Embryonic facial prominence (tissue), 1 donor: ENCODE measurements around the gene GALNT9.
"Not testable (repeated sequence)": the region's sequence is repeated elsewhere in the genome, so short reads cannot be mapped to it uniquely, and the experiment has no call there.

Source experiments
- DNase-seq: peaks from one replicate; pipeline ENCODE4 v3.0.0-alpha.2; 2016; ENCODE audit errors: extremely low spot score

GALNT9 gene

DNA sequence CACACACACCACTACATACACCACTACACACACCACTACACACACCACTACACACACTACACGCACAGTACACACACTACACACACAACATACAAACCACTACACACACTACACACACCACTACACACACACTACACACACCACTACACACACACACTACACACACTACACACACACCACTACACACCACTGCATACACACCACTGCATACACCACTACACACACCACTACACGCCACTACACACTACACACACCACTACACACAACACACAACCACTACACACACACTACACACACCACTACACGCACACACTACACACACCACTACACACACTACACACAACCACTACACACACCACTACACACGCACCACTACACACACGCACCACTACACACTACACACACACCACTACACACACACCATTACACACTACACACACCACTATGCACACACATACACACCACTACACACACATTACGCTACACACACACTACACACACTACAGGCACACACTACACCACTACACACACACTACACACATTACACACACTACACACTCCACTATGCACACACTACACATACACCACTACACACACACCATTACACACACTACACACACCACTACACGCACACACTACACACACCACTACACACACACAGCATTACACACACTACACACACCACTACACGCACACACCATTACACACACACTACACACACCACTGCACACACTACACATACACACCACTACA lies 172.6 kb downstream of the GALNT9 start:
- DNase-seq, result no peak

DNA sequence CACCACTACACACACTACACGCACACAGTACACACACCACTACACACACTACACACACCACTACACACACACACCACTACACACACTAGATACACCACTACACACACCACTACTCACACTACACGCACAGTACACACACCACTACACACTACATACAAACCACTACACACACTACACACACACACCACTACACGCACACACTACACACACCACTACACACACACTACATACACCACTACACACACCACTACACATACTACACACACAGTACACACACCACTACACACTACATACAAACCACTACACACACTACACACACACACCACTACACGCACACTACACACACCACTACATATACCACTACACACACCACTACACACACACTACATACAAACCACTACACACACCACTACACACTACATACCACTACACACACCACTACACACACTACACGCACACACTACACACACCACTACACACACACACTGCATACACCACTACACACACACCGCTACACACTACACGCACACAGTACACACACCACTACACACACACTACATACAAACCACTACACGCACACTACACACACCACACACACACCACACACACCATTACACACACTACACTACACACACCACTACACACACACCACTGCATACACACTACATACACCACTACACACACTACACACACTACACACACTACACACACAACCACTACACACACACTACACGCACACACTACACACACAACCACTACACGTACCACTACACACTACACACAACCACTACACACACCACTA lies 173.4 kb downstream of the GALNT9 start:
- no peak for DNase-seq

DNA sequence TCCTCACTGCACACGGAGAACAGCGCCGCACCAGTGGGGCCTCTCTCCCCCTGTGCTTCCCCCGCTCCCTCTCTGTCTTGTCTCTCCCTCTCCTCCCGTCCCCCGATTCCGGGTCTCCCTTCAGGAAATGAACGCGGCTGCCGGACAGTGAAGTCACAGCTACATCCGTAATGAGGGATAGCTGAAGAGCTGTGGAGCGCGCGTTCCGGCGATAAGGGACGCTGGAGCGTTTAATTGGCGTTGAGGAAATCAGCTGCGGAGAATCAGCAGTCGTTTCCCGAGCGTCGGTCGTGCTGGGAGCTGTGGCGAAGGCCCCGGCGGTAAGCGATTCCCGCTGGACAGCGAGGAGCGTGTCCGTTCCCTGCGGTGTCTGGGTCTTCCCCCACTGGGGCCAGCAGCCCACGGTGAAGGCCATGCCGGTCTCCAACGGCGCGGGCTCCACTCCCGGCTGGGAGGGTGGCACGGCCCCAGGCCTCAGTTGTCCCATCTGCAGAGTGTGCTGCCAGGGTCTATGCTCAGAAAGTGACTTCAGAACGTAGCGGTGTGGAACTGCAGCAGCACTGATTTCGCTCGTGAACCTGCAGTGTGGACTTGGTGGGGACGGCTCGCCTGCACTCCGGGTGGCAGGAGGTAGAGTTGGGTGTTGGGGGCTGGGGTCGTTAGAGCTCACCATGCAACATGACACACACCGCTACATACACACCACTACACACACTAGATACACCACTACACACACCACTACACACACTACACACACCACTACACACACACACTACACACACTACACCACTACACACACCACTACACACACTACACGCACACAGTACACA lies 174.2 kb downstream of the GALNT9 start:
- no peak for DNase-seq

DNA sequence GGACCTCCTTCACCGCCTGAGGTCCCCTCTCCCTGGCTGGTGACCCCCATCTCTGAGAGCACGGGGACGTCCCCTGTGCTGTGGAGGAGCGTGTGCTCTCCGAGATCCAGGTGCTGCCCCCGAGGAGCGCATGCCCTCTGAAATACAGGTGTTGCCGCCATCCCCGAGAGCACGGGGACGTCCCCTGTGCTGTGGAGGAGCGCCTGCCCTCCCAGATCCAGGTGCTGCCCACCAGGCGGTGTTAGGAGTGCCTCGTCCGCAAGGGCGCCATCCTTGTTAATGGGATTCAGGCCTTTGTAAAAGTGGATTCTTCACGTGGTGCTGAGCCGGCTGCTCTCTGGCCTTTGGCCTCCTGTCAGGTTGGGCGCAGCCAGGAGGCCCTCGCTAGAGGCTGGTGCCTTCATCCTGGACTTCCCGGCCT lies 175.0 kb downstream of the GALNT9 start:
- no peak for DNase-seq

DNA sequence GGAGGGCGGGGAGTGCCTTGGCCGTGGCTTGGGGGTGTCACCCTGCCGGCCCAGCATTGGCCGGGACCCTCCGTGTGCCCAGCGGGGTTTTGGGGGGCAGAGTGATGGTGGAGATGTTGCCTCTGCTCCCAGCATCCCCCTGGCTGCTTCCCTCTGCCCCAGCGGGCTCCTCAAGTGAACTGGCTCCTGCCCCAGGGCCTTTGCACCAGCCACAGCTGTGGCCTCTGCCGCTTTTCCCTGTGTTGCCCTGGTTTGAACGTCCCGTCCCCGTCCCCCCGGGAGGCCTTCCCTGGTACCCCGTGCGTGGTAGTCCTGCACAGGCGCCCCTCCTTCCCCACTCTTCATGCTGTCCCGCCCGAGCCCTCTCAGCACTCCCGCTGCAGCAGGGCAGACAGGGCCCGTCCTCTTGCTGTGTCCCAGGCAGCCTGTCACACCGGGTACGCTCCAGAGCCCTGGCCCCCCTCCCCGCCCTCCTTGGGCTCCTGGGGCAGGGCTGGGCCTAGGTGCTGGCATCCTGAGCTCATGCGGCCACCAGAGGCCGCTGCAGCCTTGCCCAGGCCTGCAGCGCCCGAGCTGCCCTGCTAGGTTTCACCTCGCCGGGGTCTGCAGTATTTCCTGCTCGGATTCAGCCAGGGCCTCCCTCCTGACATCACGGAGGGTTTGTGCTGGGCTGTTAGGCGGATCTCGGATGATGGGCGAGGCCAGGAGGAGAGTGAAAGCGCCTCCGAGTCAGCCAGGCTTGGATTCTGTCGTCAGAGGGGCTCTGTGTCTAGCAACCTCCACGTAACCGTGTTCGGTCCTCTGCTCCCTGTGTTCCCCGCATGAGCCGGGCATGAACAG lies 175.7 kb downstream of the GALNT9 start:
- peak; percentile 42 for DNase-seq

DNA sequence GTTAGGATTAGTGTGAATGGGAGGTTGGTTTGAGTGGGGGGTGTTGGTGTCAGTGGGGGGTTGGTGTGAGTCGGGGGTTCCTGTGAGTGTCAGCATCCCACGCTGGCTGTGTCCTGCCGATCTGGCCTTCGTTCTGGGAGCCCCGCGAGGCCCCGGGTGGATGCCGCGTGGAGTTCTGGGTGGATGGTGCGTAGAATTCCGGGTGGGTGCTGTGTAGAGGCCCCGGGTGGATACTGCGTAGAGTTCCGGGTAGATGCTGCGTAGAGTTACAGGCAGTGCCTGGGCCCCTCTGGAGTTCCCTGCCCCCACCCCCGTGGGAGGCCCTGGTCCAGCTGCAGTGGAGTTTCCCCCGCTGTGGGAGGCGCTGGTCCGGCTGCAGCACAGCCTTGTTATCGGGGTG lies 176.4 kb downstream of the GALNT9 start:
- DNase-seq, result no peak

DNA sequence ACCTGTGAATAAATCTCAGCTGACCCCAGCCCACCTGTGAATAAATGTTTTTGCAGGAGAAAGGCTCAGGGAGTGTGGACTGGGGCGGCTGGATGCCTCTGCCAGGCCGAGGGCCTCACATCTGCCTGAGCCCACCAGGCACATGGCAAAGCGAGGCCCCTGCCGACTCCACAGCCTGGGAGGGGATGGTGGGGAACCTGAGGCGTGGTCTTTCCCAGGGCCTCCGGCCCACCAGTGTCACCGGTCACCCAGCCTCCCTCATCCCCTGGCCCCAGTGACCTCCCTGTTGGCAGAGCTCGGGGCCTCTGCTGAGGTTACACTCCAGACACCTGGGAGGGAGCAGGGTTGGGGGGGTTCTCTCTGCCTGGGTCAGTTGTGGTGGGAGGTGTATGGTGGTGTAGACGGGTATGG lies 177.0 kb downstream of the GALNT9 start:
- no peak for DNase-seq

DNA sequence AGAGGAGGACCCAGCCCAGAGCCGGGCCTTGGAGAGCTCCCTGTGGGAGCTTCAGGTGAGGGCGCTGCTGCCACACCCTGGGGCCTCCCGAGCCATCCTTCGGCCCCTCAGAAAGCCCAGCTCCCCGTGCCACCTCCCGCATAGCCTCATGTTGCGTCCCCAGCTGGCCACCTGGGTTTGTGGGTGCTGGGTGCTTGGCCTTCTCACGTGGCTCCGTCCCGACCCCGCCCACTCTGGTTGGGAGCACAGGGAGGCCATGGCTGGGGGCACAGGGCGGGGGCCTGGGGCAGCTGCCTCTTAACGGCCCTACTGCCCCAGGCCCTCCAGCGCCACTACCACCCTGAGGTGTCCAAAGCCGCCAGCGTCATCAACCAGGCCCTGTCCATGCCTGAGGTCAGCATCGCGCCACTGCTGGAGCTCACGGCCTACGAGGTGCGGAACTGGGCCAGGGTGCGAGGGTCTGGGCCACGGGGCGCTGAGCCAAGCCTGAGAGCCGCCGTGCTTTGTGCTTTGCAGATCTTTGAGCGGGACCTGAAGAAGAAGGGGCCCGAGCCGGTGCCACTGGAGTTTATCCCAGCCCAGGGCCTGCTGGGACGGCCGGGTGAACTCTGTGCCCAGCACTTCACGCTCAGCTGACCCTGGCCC lies 177.5 kb downstream of the GALNT9 start:
- no peak for DNase-seq

DNA sequence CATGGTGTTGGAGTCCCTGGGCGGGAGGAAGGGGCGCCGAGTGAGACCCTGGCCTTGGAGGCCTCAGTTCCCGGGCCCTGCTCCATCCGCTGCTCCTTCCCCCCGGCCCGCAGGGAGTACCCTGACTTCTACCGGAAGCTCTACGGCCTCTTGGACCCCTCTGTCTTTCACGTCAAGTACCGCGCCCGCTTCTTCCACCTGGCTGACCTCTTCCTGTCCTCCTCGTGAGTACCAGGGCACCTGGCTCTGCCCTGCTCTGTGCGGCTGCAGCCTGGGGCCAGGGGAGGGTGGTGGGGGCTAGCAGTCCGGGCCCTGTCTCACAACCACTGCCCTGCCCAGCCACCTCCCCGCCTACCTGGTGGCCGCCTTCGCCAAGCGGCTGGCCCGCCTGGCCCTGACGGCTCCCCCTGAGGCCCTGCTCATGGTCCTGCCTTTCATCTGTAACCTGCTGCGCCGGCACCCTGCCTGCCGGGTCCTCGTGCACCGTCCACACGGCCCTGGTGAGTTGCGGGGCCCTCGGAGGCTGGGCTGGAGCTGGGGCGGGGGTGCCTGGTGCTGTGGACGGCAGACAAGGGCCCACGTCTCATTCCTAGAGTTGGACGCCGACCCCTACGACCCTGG lies 178.1 kb downstream of the GALNT9 start:
- no peak for DNase-seq

DNA sequence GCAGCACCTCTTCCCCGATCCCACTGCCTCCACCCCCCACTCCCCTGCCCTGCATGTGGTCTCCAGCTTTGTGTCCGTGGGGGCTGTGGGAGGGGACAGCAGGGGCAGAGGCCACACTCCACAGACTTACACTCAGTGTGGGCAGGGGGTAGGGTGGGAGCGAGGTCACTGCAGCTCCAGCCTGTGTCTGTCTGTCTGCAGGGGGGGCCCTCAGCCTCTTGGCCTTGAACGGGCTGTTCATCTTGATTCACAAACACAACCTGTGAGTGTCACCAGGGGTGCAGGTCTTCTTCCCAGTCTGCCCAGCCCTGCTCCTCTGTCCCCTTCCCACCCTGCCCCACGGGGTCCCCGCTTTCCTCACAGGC lies 178.6 kb downstream of the GALNT9 start:
- DNase-seq, result no peak

DNA sequence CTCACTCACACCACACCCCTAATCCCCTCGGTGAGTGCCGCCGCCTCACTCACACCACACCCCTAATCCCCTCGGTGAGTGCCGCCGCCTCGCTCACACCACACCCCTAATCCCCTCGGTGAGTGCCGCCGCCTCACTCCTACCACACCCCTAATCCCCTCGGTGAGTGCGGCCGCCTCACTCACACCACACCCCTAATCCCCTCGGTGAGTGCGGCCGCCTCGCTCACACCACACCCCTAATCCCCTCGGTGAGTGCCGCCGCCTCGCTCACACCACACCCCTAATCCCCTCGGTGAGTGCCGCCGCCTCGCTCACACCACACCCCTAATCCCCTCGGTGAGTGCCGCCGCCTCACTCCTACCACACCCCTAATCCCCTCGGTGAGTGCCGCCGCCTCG lies 179.9 kb downstream of the GALNT9 start:
- DNase-seq, result not testable (repeated sequence)

DNA sequence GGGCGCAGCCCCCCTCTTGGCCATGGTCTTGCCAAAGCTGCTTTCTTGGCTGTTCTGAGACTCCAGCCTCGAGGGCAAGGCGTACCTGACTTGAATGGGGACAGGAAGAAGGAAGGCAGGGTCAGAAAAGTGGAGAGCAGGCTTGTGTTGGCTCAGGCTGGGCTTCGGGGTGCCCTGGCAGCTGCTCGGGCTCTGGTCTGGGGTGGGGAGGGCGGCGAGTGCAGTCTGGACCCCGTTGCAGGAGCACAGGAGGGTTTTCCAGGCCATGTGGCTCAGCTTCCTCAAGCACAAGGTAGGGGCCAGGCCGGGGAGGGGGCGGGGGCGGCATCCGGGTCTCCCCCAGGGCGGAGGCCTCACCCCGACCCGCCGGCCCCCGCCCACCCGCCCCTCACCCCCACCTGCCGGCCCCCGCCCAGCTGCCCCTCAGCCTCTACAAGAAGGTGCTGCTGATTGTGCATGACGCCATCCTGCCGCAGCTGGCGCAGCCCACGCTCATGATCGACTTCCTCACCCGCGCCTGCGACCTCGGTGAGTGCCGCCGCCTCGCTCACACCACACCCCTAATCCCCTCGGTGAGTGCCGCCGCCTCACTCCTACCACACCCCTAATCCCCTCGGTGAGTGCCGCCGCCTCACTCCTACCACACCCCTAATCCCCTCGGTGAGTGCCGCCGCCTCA lies 180.9 kb downstream of the GALNT9 start:
- DNase-seq, result no peak

DNA sequence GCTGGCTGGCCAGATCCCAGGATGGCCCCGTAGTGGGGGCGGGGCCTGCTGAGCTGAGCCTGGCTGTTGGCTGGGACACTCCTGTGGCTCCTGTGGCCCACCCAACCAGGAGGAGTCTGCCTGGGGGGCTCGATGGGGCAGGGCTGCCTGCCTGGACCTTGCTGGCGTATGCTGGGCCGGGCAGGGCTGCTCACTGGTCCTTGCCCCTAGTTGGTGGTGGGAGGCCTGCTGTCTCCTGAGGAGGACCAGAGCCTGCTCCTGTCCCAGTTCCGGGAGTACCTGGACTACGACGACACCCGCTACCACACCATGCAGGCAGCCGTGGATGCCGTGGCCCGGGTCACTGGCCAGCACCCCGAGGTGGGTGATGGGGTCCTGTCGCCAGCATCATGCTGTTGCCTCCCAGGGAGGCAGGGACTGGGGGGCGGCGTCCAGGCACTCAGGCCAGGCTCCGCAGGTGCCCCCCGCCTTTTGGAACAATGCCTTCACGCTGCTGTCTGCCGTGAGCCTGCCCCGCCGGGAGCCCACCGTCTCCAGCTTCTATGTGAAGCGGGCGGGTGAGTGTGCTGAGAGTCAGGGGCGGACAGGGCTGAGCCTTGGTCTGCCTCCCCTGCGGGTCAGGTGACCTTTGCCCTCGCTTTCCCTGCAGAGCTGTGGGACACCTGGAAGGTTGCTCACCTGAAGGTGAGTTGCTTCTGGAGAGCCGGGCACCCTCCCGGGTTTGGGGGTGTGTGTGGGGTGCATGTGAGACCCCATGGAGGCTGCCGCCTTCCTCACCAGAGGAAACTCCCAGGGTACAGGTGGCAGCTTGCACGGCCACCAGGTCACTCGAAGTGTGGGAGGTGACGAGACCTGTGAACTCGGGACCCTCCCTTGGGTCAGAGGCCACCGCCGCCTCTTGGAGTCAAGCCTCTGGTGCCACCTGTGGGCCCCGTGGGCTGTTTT lies 181.7 kb downstream of the GALNT9 start:
- no peak for DNase-seq

DNA sequence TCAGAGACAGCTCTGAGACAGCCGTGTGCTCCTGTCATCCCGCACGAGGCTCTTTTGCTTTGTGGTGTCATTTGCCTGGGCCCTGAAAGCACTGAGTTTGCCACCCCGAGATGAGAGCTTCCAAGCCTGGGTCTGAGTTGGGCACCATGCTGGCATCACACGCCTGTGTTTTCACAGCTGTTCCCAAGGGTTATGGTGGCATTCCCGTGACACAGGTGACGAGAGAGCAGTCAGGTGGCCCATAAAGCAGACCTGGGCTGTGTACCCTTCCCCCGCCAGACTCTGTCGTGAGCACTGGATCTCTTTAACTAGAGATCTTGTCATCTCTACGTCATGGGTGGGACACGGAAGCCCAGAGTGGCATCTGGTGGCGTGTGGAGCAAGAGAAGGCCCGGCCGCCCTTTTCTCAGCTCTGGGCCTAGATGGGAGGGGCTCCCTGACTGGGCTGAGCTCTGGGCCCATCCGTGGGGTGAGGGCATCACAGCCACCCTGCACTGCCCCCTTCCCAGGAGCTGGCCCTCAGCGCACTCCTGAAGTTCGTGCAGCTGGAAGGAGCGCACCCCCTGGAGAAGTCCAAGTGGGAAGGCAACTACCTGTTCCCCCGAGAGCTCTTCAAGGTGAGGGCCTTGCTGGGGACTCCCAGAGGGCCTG lies 182.5 kb downstream of the GALNT9 start:
- DNase-seq, result no peak
